Skin epidermis (tissue), 12 donors: ENCODE results near the gene PLXNA2.

ENCODE experiments used
- H3K27ac ChIP-seq, 21 experiments: fragments of 200-600 bp; sonication (generic) in 11 of 21; one replicate each; pipeline ENCODE4 v1.5.0; 2020; ENCODE audit warnings: mild to moderate bottlenecking in 3 of 21, inconsistent platforms in 2 of 21, moderate library complexity in 2 of 21
- H3K4me3 ChIP-seq, 7 experiments: fragments of 200-600 bp; sonication (generic) in 2 of 7; one replicate each; pipeline ENCODE4 v1.5.0; 2020; ENCODE audit warnings: inconsistent platforms in 2 of 7, mild to moderate bottlenecking in 2 of 7, moderate library complexity in 1 of 7

Gene PLXNA2

GRCh38 chr1:208115924-208116640 is 128.1 kb downstream of the PLXNA2 start:
- H3K27ac ChIP-seq, result no peak overlapping the region
- no peak overlapping the region for H3K4me3 ChIP-seq

GRCh38 chr1:208113011-208113410 is 131.2 kb downstream of the PLXNA2 start:
- no peak overlapping the region for H3K4me3 ChIP-seq
- H3K27ac ChIP-seq, result no peak overlapping the region

GRCh38 chr1:208112401-208112800 is 131.8 kb downstream of the PLXNA2 start:
- H3K27ac ChIP-seq, result no peak overlapping the region
- no peak overlapping the region for H3K4me3 ChIP-seq

- Histone ChIP-seq H3K4me3 (no peak overlapping the region), H3K27ac (no peak overlapping the region)
These were observed 132.5 kb downstream of the PLXNA2 start for GRCh38 chr1:208111646-208112190.

GRCh38 chr1:208110296-208110695 is 133.9 kb downstream of the PLXNA2 start:
- H3K27ac ChIP-seq, result no peak overlapping the region
- no peak overlapping the region for H3K4me3 ChIP-seq

GRCh38 chr1:208108646-208109330 is 135.4 kb downstream of the PLXNA2 start:
- Histone ChIP-seq H3K27ac (no peak overlapping the region), H3K4me3 (no peak overlapping the region)

- no peak overlapping the region for H3K27ac ChIP-seq
- H3K4me3 ChIP-seq, result no peak overlapping the region
These were observed 136.0 kb downstream of the PLXNA2 start for GRCh38 chr1:208108213-208108608.

- H3K4me3 ChIP-seq, result no peak overlapping the region
- no peak overlapping the region for H3K27ac ChIP-seq
These were observed 136.6 kb downstream of the PLXNA2 start for GRCh38 chr1:208107425-208108212.

- Histone ChIP-seq H3K4me3 (no peak overlapping the region), H3K27ac (no peak overlapping the region)
These were observed 138.0 kb downstream of the PLXNA2 start for GRCh38 chr1:208106218-208106617.

GRCh38 chr1:208105756-208106155 is 138.4 kb downstream of the PLXNA2 start:
- H3K27ac ChIP-seq, result no peak overlapping the region
- no peak overlapping the region for H3K4me3 ChIP-seq

- H3K27ac ChIP-seq, result no peak overlapping the region
These were observed 140.3 kb downstream of the PLXNA2 start for GRCh38 chr1:208103597-208104513.

GRCh38 chr1:208101661-208102431 is 142.3 kb downstream of the PLXNA2 start:
- no peak overlapping the region for H3K4me3 ChIP-seq

More at GRCh38 chr1:208103597-208104513, 140.3 kb downstream of the PLXNA2 start:
- no peak overlapping the region for H3K4me3 ChIP-seq

GRCh38 chr1:208100906-208101305 is 143.3 kb downstream of the PLXNA2 start:
- Histone ChIP-seq H3K4me3 (no peak overlapping the region), H3K27ac (no peak overlapping the region)

More at GRCh38 chr1:208101661-208102431, 142.3 kb downstream of the PLXNA2 start:
- H3K27ac ChIP-seq, result no peak overlapping the region

GRCh38 chr1:208100106-208100505 is 144.1 kb downstream of the PLXNA2 start:
- Histone ChIP-seq H3K27ac (no peak overlapping the region), H3K4me3 (no peak overlapping the region)

GRCh38 chr1:208098773-208099172 is 145.4 kb downstream of the PLXNA2 start:
- Histone ChIP-seq H3K27ac (no peak overlapping the region), H3K4me3 (no peak overlapping the region)

- Histone ChIP-seq H3K27ac (no peak overlapping the region), H3K4me3 (no peak overlapping the region)
These were observed 150.1 kb downstream of the PLXNA2 start for GRCh38 chr1:208093754-208094719.

GRCh38 chr1:208093046-208093445 is 151.1 kb downstream of the PLXNA2 start:
- H3K4me3 ChIP-seq, result no peak overlapping the region
- H3K27ac ChIP-seq, result no peak overlapping the region
